HCT116 (cell line): Measurements from ENCODE around the gene HHAT. TPM values are rescaled to one million over a fixed set of nuclear protein-coding genes. Genes with fewer than 3 reads are reported as not detected.

Experiments
- ATAC-seq: fragments of 200-7000 bp; cut with Tn5 transposase; 2 replicates; pipeline ENCODE4 v1.9.1; 2020; ENCODE audit warnings: mild to moderate bottlenecking, moderate library complexity
- BruUV-seq: library from RNA; stranded (reverse); fragments of 400-500 nt; replicated peaks from 2 replicates; lab custom pipeline; 2021; lab: Mats Ljungman, UMichigan
- CTCF ChIA-PET: fragments of 300-600 bp; sonication (Branson Sonifier 250); formaldehyde crosslinking; loops from one replicate; lab custom pipeline; 2021; ENCODE audit warnings: antibody characterized with exemption; lab: Charles Lee
- POLR2A ChIA-PET: fragments of 300-600, 350-600 bp; sonication (Branson Sonifier 250); formaldehyde crosslinking; loops from one replicate; lab custom pipeline; 2021; ENCODE audit warnings: antibody characterized with exemption; lab: Charles Lee
- RAD21 ChIA-PET, 2 experiments: fragments of 300-600 bp; sonication (Branson Sonifier 250); formaldehyde crosslinking; loops; one replicate each; lab custom pipeline; 2023; ENCODE audit warnings: low total read pairs in 2 of 2; ENCODE audit not compliant: uncharacterized antibody in 2 of 2, unreplicated experiment in 2 of 2, low non-redundant PET in 1 of 2; lab: Charles Lee
- DNase-seq: peaks from one replicate; pipeline ENCODE4 v3.0.0-alpha.2; 2010; ENCODE audit warnings: low read depth, low spot score
- H2AFZ ChIP-seq: fragments of 200-600 bp; shearing (Covaris generic), sonication (generic); 2 replicates; pipeline ENCODE4 v1.6.1; 2017; ENCODE audit warnings: low read depth, mixed run types, mixed read lengths, antibody characterized with exemption, low read length; ENCODE audit not compliant: poor library complexity, severe bottlenecking
- H3K27ac ChIP-seq: 2 replicates; pipeline ENCODE4 v1.5.1; 2012; ENCODE audit warnings: low read depth, low read length
- H3K27me3 ChIP-seq: fragments of 200-600 bp; sonication (generic); 2 replicates; pipeline ENCODE4 v1.6.1; 2016; ENCODE audit warnings: mixed run types, low read length, mixed read lengths; ENCODE audit not compliant: insufficient read depth
- H3K36me3 ChIP-seq, 2 experiments: fragments of 200-500 bp in 1 of 2; fragments of 200-600 bp in 1 of 2; sonication (Bioruptor generic) in 1 of 2; sonication (generic) in 1 of 2; 2 replicates each; pipeline versions ENCODE4 v1.5.1 to v1.6.1; 2014 to 2016; ENCODE audit warnings: low read length in 2 of 2, inconsistent platforms in 1 of 2, mixed read lengths in 1 of 2, mixed run types in 1 of 2; ENCODE audit not compliant: insufficient read depth in 2 of 2, control insufficient read depth in 1 of 2
- H3K4me1 ChIP-seq, 2 experiments: fragments of 200-600 bp in 1 of 2; sonication (generic) in 1 of 2; 2 replicates each; pipeline versions ENCODE4 v1.5.1 to v1.6.1; 2012 to 2017; ENCODE audit warnings: low read length in 2 of 2, inconsistent platforms in 1 of 2, mild to moderate bottlenecking in 1 of 2, mixed read lengths in 1 of 2, mixed run types in 1 of 2, moderate library complexity in 1 of 2; ENCODE audit not compliant: insufficient read depth in 2 of 2, control insufficient read depth in 1 of 2
- H3K4me2 ChIP-seq: fragments of 200-600 bp; sonication (generic); 2 replicates; pipeline ENCODE4 v1.6.1; 2017; ENCODE audit warnings: mixed run types, low read length, mixed read lengths
- H3K4me3 ChIP-seq, 2 experiments: fragments of 200-600 bp in 1 of 2; sonication (generic) in 1 of 2; replicated peaks in 1 of 2; 2 replicates each; pipeline ENCODE4 v1.5.1; 2011 to 2016; ENCODE audit warnings: low read length in 2 of 2, control low read depth in 1 of 2, low read depth in 1 of 2, mild to moderate bottlenecking in 1 of 2, mixed read lengths in 1 of 2, mixed run types in 1 of 2
- H3K79me2 ChIP-seq: fragments of 200-600 bp; sonication (generic); 2 replicates; pipeline ENCODE4 v1.6.1; 2017; ENCODE audit warnings: mild to moderate bottlenecking, mixed run types, low read length, moderate library complexity, mixed read lengths; ENCODE audit not compliant: insufficient read depth
- H3K9ac ChIP-seq: fragments of 200-600 bp; sonication (generic); 2 replicates; pipeline ENCODE4 v1.6.1; 2016; ENCODE audit warnings: low read length, mixed read lengths
- H3K9me2 ChIP-seq: fragments of 200-600 bp; sonication (generic), shearing (Covaris generic); 2 replicates; pipeline ENCODE4 v1.6.1; 2017; ENCODE audit warnings: mixed run types, mild to moderate bottlenecking, moderate library complexity; ENCODE audit not compliant: insufficient read depth
- H3K9me3 ChIP-seq, 2 experiments: fragments of 200-500 bp in 1 of 2; fragments of 200-600 bp in 1 of 2; sonication (Bioruptor generic) in 1 of 2; sonication (generic) in 1 of 2; 2 replicates each; pipeline ENCODE4 v1.6.1; 2014 to 2017; ENCODE audit warnings: low read length in 2 of 2, mixed read lengths in 2 of 2, inconsistent platforms in 1 of 2, low read depth in 1 of 2, mild to moderate bottlenecking in 1 of 2, mixed run types in 1 of 2, moderate library complexity in 1 of 2; ENCODE audit not compliant: control insufficient read depth in 1 of 2, insufficient read depth in 1 of 2
- H4K20me1 ChIP-seq: fragments of 200-600 bp; sonication (generic), shearing (Covaris generic); 2 replicates; pipeline ENCODE4 v1.6.1; 2017; ENCODE audit warnings: mixed run types, mild to moderate bottlenecking, moderate library complexity; ENCODE audit not compliant: insufficient read depth
- EZH2 ChIP-seq: fragments of 200-600 bp; sonication (generic); IDR thresholded peaks from 2 replicates; pipeline ENCODE4 v1.6.1; 2017; ENCODE audit warnings: antibody characterized with exemption, mixed run types
- EZH2phosphoT487 ChIP-seq: fragments of 200-600 bp; IDR thresholded peaks from 2 replicates; pipeline ENCODE4 v1.6.1; 2018; ENCODE audit warnings: antibody characterized with exemption, borderline replicate concordance
- FOSL1 ChIP-seq: IDR thresholded peaks from 2 replicates; pipeline ENCODE4 v1.6.1; 2012; ENCODE audit warnings: low read depth
- POLR2AphosphoS5 ChIP-seq: IDR thresholded peaks from 2 replicates; pipeline ENCODE4 v1.6.1; 2011; ENCODE audit warnings: mild to moderate bottlenecking, low read depth, low read length, moderate library complexity
- SRF ChIP-seq: IDR thresholded peaks from 2 replicates; pipeline ENCODE4 v1.6.1; 2012; ENCODE audit warnings: low read depth
- ZFX ChIP-seq: fragments of 450-650 bp; IDR thresholded peaks from 2 replicates; pipeline ENCODE4 v1.6.1; 2017
- ZNF274 ChIP-seq: fragments of 200-500 bp; sonication (Bioruptor generic); IDR thresholded peaks from 2 replicates; pipeline ENCODE4 v1.6.1; 2014; ENCODE audit warnings: mild to moderate bottlenecking, low read depth, low read length, inconsistent platforms
- intact Hi-C: fragments of 100-400 bp; cut with micrococcal nuclease; formaldehyde crosslinking; loops from 2 replicates; pipeline ENCODE4 v1.10.0; 2022
- total RNA-seq: library from RNA; stranded (reverse); gene quantifications from one replicate; pipeline ENCODE4 v1.2.1, GENCODE V29; 2021; ENCODE audit not compliant: unreplicated experiment
- TF ChIP-seq, protein P1 (sequence below): IDR thresholded peaks from 2 replicates; pipeline ENCODE4 v1.6.1; 2011; ENCODE audit warnings: mild to moderate bottlenecking, low read length, moderate library complexity; ENCODE audit not compliant: insufficient replicate concordance; ENCODE audit errors: extremely low read depth
- TF ChIP-seq, protein P2 (sequence below), 3 experiments: fragments of 200-600 bp in 1 of 3; sonication (generic) in 1 of 3; IDR thresholded peaks in 2 of 3; conservative IDR thresholded peaks in 1 of 3; 2 replicates each; pipeline ENCODE4 v1.5.1; 2012 to 2017; ENCODE audit warnings: low read depth in 2 of 3, low read length in 2 of 3, antibody characterized with exemption in 1 of 3, borderline replicate concordance in 1 of 3, control low read depth in 1 of 3, mild to moderate bottlenecking in 1 of 3, mixed read lengths in 1 of 3, mixed run types in 1 of 3, moderate library complexity in 1 of 3; ENCODE audit not compliant: insufficient read depth in 1 of 3
- TF ChIP-seq, protein P3 (sequence below): IDR thresholded peaks from 2 replicates; pipeline ENCODE4 v1.6.1; 2012
- TF ChIP-seq, protein P4 (sequence below): IDR thresholded peaks from 2 replicates; pipeline ENCODE4 v1.6.1; 2012

HHAT gene
- total RNA-seq, 1 experiment from 2014 or later: 2.7 TPM

DNA sequence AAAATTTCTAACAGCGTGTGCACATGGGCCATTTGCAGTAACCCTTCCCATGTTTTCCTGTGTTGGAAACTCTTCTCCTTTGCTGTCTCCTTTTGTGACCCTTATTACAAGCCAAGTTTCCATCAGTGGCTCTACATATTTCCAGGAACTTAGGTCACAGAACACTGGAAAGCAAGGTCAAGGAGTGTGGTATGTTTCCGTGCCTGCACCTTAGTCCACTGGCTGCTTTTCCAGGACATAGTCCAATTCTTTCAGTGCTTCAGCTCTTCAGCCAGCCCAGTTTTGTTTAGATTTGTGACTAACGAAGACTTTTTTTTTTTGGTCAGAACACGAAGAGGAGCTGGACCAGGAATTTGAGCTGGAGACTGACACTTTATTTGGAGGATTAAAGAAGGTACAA lies 33.8 kb downstream of the HHAT start:
- Histone ChIP-seq H3K27ac (no peak overlapping the region), H3K27me3 (no peaks in the 10 kb centered on the region), H3K9me3 (no peaks in the 10 kb centered on the region)
- BruUV-seq: no TSS peak
- RAD21 ChIA-PET: no interaction called here
- TF ChIP-seq SRF (no peak), ZNF274 (no peak)
- TF ChIP-seq, all 23 proteins: peak for 0
- Histone ChIP-seq H3K9ac (no peak overlapping the region), H3K4me2 (no peak overlapping the region), H3K4me3 (no peak overlapping the region), H3K9me2 (no peaks in the 10 kb centered on the region), H4K20me1 (no peaks in the 10 kb centered on the region), H3K36me3 (no peaks in the 10 kb centered on the region), H2AFZ (no peak overlapping the region), H3K4me1 (no peaks in the 10 kb centered on the region), H3K79me2 (no peaks in the 10 kb centered on the region)
- intact Hi-C loops: no loop called here
- ATAC-seq: no peak
- DNase-seq: no peak
- POLR2A ChIA-PET: interaction anchor here (6.1 kb wide), 1 partner anchor 12 kb away, joined by 35 read pairs; no protein-coding TSS in a partner anchor
- CTCF ChIA-PET: interaction anchor here (1.3 kb wide), 1 partner anchor 11 kb away, joined by 5 read pairs; no protein-coding TSS in a partner anchor

DNA sequence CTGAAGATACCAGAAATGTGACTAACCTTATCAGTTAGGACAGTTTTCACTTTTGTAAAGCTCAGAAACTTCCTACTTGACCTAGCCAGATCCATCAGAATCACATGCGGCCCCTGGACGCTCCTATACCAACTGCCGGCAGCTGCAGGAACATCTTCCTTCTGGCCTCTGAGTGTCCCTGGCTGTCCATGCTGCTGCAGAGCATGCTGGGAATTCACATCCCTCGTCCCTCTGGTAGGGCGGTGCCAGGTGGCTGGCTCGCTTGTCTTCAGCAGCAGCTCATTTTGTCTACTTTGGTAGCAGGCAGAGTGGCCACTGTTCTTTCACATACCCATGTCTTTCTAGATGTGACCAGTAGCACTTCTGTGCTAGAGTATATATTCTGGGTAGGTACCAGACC lies 34.4 kb downstream of the HHAT start:
- Histone ChIP-seq H3K4me3 (no peak overlapping the region), H3K4me2 (no peak overlapping the region), H3K9me3 (no peaks in the 10 kb centered on the region)
- TF ChIP-seq, protein P1, sequence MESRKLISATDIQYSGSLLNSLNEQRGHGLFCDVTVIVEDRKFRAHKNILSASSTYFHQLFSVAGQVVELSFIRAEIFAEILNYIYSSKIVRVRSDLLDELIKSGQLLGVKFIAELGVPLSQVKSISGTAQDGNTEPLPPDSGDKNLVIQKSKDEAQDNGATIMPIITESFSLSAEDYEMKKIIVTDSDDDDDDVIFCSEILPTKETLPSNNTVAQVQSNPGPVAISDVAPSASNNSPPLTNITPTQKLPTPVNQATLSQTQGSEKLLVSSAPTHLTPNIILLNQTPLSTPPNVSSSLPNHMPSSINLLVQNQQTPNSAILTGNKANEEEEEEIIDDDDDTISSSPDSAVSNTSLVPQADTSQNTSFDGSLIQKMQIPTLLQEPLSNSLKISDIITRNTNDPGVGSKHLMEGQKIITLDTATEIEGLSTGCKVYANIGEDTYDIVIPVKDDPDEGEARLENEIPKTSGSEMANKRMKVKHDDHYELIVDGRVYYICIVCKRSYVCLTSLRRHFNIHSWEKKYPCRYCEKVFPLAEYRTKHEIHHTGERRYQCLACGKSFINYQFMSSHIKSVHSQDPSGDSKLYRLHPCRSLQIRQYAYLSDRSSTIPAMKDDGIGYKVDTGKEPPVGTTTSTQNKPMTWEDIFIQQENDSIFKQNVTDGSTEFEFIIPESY: no peak
- TF ChIP-seq FOSL1 (no peak), EZH2 (no peak), ZNF274 (no peak), EZH2phosphoT487 (no peak), POLR2AphosphoS5 (no peak), ZFX (no peak)
- TF ChIP-seq, protein P2, sequence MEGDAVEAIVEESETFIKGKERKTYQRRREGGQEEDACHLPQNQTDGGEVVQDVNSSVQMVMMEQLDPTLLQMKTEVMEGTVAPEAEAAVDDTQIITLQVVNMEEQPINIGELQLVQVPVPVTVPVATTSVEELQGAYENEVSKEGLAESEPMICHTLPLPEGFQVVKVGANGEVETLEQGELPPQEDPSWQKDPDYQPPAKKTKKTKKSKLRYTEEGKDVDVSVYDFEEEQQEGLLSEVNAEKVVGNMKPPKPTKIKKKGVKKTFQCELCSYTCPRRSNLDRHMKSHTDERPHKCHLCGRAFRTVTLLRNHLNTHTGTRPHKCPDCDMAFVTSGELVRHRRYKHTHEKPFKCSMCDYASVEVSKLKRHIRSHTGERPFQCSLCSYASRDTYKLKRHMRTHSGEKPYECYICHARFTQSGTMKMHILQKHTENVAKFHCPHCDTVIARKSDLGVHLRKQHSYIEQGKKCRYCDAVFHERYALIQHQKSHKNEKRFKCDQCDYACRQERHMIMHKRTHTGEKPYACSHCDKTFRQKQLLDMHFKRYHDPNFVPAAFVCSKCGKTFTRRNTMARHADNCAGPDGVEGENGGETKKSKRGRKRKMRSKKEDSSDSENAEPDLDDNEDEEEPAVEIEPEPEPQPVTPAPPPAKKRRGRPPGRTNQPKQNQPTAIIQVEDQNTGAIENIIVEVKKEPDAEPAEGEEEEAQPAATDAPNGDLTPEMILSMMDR (IDR thresholded peaks at IDR 0.05 in 2 of 3, conservative IDR thresholded peaks at IDR 0.05 in 1 of 3; ENCODE audit: borderline replicate concordance in 1 of 3, insufficient read depth in 1 of 3, low read depth in 2 of 3, low read length in 2 of 3): no peak
- TF ChIP-seq, protein P3, sequence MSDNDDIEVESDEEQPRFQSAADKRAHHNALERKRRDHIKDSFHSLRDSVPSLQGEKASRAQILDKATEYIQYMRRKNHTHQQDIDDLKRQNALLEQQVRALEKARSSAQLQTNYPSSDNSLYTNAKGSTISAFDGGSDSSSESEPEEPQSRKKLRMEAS: no peak
- TF ChIP-seq, protein P4, sequence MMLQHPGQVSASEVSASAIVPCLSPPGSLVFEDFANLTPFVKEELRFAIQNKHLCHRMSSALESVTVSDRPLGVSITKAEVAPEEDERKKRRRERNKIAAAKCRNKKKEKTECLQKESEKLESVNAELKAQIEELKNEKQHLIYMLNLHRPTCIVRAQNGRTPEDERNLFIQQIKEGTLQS: no peak
- TF ChIP-seq, all 23 proteins: peak for 0
- Histone ChIP-seq H3K36me3 (no peaks in the 10 kb centered on the region), H3K4me1 (no peaks in the 10 kb centered on the region), H3K9ac (no peak overlapping the region), H2AFZ (no peak overlapping the region), H3K27ac (no peak overlapping the region), H3K79me2 (no peaks in the 10 kb centered on the region), H3K9me2 (no peaks in the 10 kb centered on the region), H4K20me1 (no peaks in the 10 kb centered on the region), H3K27me3 (no peaks in the 10 kb centered on the region)
- CTCF ChIA-PET: interaction anchor here (1.3 kb wide), 1 partner anchor 11 kb away, joined by 5 read pairs; no protein-coding TSS in a partner anchor
- RAD21 ChIA-PET: no interaction called here
- DNase-seq: no peak
- POLR2A ChIA-PET: interaction anchor here (6.1 kb wide), 1 partner anchor 11 kb away, joined by 35 read pairs; no protein-coding TSS in a partner anchor
- BruUV-seq: no TSS peak
- no peak for ATAC-seq
- intact Hi-C loops: no loop called here
